K562 (cell line): ENCODE data around the gene ACAD10. TPM values are rescaled to one million over a fixed set of nuclear protein-coding genes. Genes with fewer than 3 reads are reported as not detected.

Experiments used
- ATAC-seq: fragments of 200-7000 bp; cut with Tn5 transposase; 3 replicates; pipeline ENCODE4 v1.9.1; 2020; ENCODE audit warnings: moderate library complexity
- BruUV-seq: library from RNA; stranded (reverse); fragments of 400-500 nt; replicated peaks from 2 replicates; lab custom pipeline; 2021; lab: Mats Ljungman, UMichigan
- CTCF ChIA-PET: fragments of 300-600 bp; formaldehyde crosslinking; extraction: SDS; loops from one replicate; lab custom pipeline; 2021; ENCODE audit warnings: low intra/inter-chr PET ratio; lab: Yijun Ruan, JAX
- POLR2A ChIA-PET: fragments of 300-600, 350-650 bp; sonication (Branson Sonifier 250); formaldehyde crosslinking; extraction: SDS; loops from one replicate; lab custom pipeline; 2021; ENCODE audit warnings: antibody characterized with exemption, inconsistent platforms; lab: Yijun Ruan, JAX
- DNase-seq, 4 experiments: peaks; one replicate each; pipeline versions ENCODE4 v3.0.0 to v3.0.0-alpha.2; 2011 to 2018; ENCODE audit warnings: low spot score in 3 of 4, mixed read lengths in 3 of 4; ENCODE audit errors: extremely low read depth in 1 of 4
- FAIRE-seq: peaks from 2 replicates; lab custom pipeline; 2011; peaks lifted over from hg19 to GRCh38; lab: Jason Lieb, UNC
- H2AFZ ChIP-seq: 2 replicates; pipeline ENCODE4 v1.6.0; 2011; ENCODE audit warnings: low read depth, low read length, control low read depth, inconsistent platforms
- H3K27ac ChIP-seq: fragments of 200-600 bp; 3 replicates; pipeline ENCODE4 v1.8.0; 2011; ENCODE audit warnings: low read depth, mild to moderate bottlenecking, control low read depth, inconsistent platforms, low read length, moderate library complexity, mixed read lengths; ENCODE audit errors: extremely low read depth
- H3K27me3 ChIP-seq, 2 experiments: fragments of 300-600 bp in 1 of 2; 2 replicates in 1 of 2; 3 replicates in 1 of 2; pipeline versions ENCODE4 v1.6.0 to v1.8.0; 2011; ENCODE audit warnings: inconsistent platforms in 2 of 2, low read length in 2 of 2, mild to moderate bottlenecking in 1 of 2, mixed read lengths in 1 of 2, moderate library complexity in 1 of 2; ENCODE audit not compliant: control insufficient read depth in 2 of 2, insufficient read depth in 2 of 2
- H3K36me3 ChIP-seq: fragments of 300-600 bp; 3 replicates; pipeline ENCODE4 v1.8.0; 2011; ENCODE audit warnings: mild to moderate bottlenecking, low read length, inconsistent platforms; ENCODE audit not compliant: control insufficient read depth, insufficient read depth
- H3K4me1 ChIP-seq, 2 experiments: fragments of 200-600 bp in 1 of 2; replicated peaks in 1 of 2; 2 replicates in 1 of 2; 3 replicates in 1 of 2; pipeline versions ENCODE4 v1.5.1 to v1.8.0; 2011; ENCODE audit warnings: inconsistent platforms in 2 of 2, low read length in 2 of 2, mild to moderate bottlenecking in 1 of 2, mixed read lengths in 1 of 2, moderate library complexity in 1 of 2; ENCODE audit not compliant: control insufficient read depth in 2 of 2, insufficient read depth in 2 of 2
- H3K4me2 ChIP-seq: 2 replicates; pipeline ENCODE4 v1.6.1; 2011; ENCODE audit warnings: low read length, control low read depth, inconsistent platforms, mixed read lengths; ENCODE audit not compliant: insufficient read depth
- H3K4me3 ChIP-seq: fragments of 200-600 bp; sonication (generic), shearing (Covaris generic); 2 replicates; pipeline ENCODE4 v1.5.1; 2016; ENCODE audit warnings: control low read depth, inconsistent platforms
- H3K79me2 ChIP-seq: fragments of 200-600 bp; 3 replicates; pipeline ENCODE4 v1.8.0; 2011; ENCODE audit warnings: low read length, inconsistent platforms; ENCODE audit not compliant: control insufficient read depth, insufficient read depth
- H3K9ac ChIP-seq, 2 experiments: 2 replicates each; pipeline versions ENCODE4 v1.6.0 to v1.6.1; 2011; ENCODE audit warnings: low read depth in 2 of 2, low read length in 2 of 2, control low read depth in 1 of 2, inconsistent platforms in 1 of 2, mild to moderate bottlenecking in 1 of 2, mixed read lengths in 1 of 2; ENCODE audit not compliant: insufficient read depth in 1 of 2
- H3K9me1 ChIP-seq: one replicate; pipeline ENCODE4 v1.6.0; 2011; ENCODE audit warnings: inconsistent platforms, mild to moderate bottlenecking, low read length, moderate library complexity; ENCODE audit not compliant: control insufficient read depth, insufficient read depth
- H3K9me3 ChIP-seq: replicated peaks from 2 replicates; pipeline ENCODE4 v1.5.1; 2011; ENCODE audit warnings: low read depth, low read length, inconsistent platforms; ENCODE audit not compliant: control insufficient read depth, insufficient read depth
- H4K20me1 ChIP-seq: replicated peaks from 2 replicates; pipeline ENCODE4 v1.6.1; 2011; ENCODE audit warnings: low read length, inconsistent platforms, mixed read lengths; ENCODE audit not compliant: control insufficient read depth, insufficient read depth
- CTBP1 ChIP-seq: fragments of 450-650 bp; IDR thresholded peaks from 2 replicates; pipeline ENCODE4 v1.6.1; 2016; ENCODE audit warnings: borderline replicate concordance
- ELF2 ChIP-seq: fragments of 250-450 bp; sonication (Bioruptor Pico); IDR thresholded peaks from 2 replicates; pipeline ENCODE4 v1.5.0; 2021; ENCODE audit warnings: mild to moderate bottlenecking
- ETS2 ChIP-seq: IDR thresholded peaks from 2 replicates; pipeline ENCODE4 v1.6.1; 2016; ENCODE audit warnings: borderline replicate concordance, missing genetic modification characterization, mild to moderate bottlenecking, moderate library complexity, missing compliant biosample characterization; ENCODE audit not compliant: poor library complexity, severe bottlenecking
- HDAC2 ChIP-seq: fragments of 450-650 bp; IDR thresholded peaks from 2 replicates; pipeline ENCODE4 v1.6.1; 2016; ENCODE audit warnings: mild to moderate bottlenecking
- MAFG ChIP-seq: fragments of 450-650 bp; conservative IDR thresholded peaks from 2 replicates; pipeline ENCODE4 v1.6.1; 2016; ENCODE audit warnings: missing genetic modification characterization, missing compliant biosample characterization
- NONO ChIP-seq, 2 experiments: fragments of 200-400 bp in 1 of 2; fragments of 450-650 bp in 1 of 2; formaldehyde crosslinking in 1 of 2; IDR thresholded peaks; 2 replicates each; pipeline ENCODE4 v1.6.1; 2017; ENCODE audit warnings: low read depth in 2 of 2, mild to moderate bottlenecking in 2 of 2, moderate library complexity in 2 of 2, low read length in 1 of 2
- TARDBP ChIP-seq: fragments of 450-650 bp; IDR thresholded peaks from 2 replicates; pipeline ENCODE4 v1.6.1; 2016
- ZNF134 ChIP-seq: fragments of 250-450 bp; sonication (Bioruptor Pico); conservative IDR thresholded peaks from 2 replicates; pipeline ENCODE4 v1.4.0; 2020
- ZNF23 ChIP-seq: fragments of 250-450 bp; sonication (Bioruptor Pico); IDR thresholded peaks from 2 replicates; pipeline ENCODE4 v1.4.0; 2020; ENCODE audit warnings: mild to moderate bottlenecking
- ZNF263 ChIP-seq: sonication (generic); formaldehyde crosslinking; IDR thresholded peaks from 2 replicates; pipeline ENCODE4 v1.8.0; 2022; ENCODE audit warnings: mild to moderate bottlenecking, missing genetic modification reagents, borderline replicate concordance
- ZNF407 ChIP-seq: fragments of 450-650 bp; IDR thresholded peaks from 2 replicates; pipeline ENCODE4 v1.6.1; 2016; ENCODE audit warnings: low read depth
- ZNF431 ChIP-seq: sonication (generic); formaldehyde crosslinking; IDR thresholded peaks from 2 replicates; pipeline ENCODE4 v1.8.0; 2022; ENCODE audit warnings: mild to moderate bottlenecking, missing genetic modification reagents
- ZNF830 ChIP-seq: fragments of 250-450 bp; sonication (Bioruptor Pico); IDR thresholded peaks from 2 replicates; pipeline ENCODE4 v1.5.0; 2021; ENCODE audit warnings: mild to moderate bottlenecking
- WGBS: fragments of 100-300 bp; shearing (Covaris generic); methylation state at CpG from one replicate; pipeline ENCODE4 v1.1.6; 2016; ENCODE audit warnings: low coverage, mixed read lengths; ENCODE audit not compliant: insufficient coverage; ENCODE audit errors: missing lambda C conversion rate; 5-methylcytosine and 5-hydroxymethylcytosine counted together
- in situ Hi-C: fragments of 300-500 bp; cut with MboI; formaldehyde crosslinking; loops from 4 replicates; pipeline ENCODE4 v1.15.0; 2018; ENCODE audit warnings: inconsistent platforms, mixed read lengths
- intact Hi-C: fragments of 100-400 bp; cut with micrococcal nuclease; formaldehyde crosslinking; loops from 2 replicates; pipeline ENCODE4 v1.14.2; 2022
- polyA plus RNA-seq, 8 experiments: library from polyadenylated mRNA; depleted of rRNA in 4 of 8; stranded (reverse) in 5 of 8; unstranded in 3 of 8; fragments of >200 nt; fragmentation: Nextera tagmentation in 2 of 8; fragmentation: Illumina TruSeq in 1 of 8; extraction: Ambion mirVana in 2 of 8; extraction: Trizol in 1 of 8; gene quantifications; 2 replicates each; pipeline versions ENCODE4 v1.2.1 to v1.2.3, GENCODE V29; 2011 to 2014; ENCODE audit warnings: inconsistent platforms in 1 of 8, missing spikeins in 1 of 8
- total RNA-seq, 7 experiments: library from RNA; depleted of rRNA in 6 of 7; stranded (reverse); fragments of >200 nt in 6 of 7; fragmentation: Illumina TruSeq in 2 of 7; extraction: Trizol in 2 of 7; gene quantifications; 2 replicates each; pipeline versions ENCODE4 v1.2.1 to v1.2.3, GENCODE V29; 2011 to 2021; ENCODE audit warnings: low replicate concordance in 1 of 7

ACAD10 gene
- total and polyA plus RNA-seq, 9 of the 15 experiments (the other 6 are each of a cell fraction or from before 2014, with no cell fraction given), result 2.3 to 19.2 (median 12.0) TPM

GRCh38 chr12:111764120-111764821 is 78.4 kb downstream of the ACAD10 start:
- H3K9me3 ChIP-seq, result no peaks in the 10 kb centered on the region
- no peak overlapping the region for H2AFZ ChIP-seq
- in situ Hi-C loops (no loop called here), intact Hi-C loops (no loop called here)
- ChIA-PET POLR2A (interaction anchor here (0.8 to 2.7 kb wide), 5 partner anchors 9 to 23 kb away, joined by 3 to 12 read pairs (median 4); no protein-coding TSS in a partner anchor), CTCF (no interaction called here)
- no peak for DNase-seq
- H3K4me1 ChIP-seq, result peaks cover 20 to 22% of the 10 kb centered on the region in 2 experiments
- H3K27ac ChIP-seq, result no peak overlapping the region
- H3K79me2 ChIP-seq, result no peaks in the 10 kb centered on the region; the same call in 2 of the 3 replicates
- no peaks in the 10 kb centered on the region for H3K27me3 ChIP-seq
- 40% methylated on average over 6 of the region's 6 CpGs for WGBS
- H3K9me1 ChIP-seq, result no peaks in the 10 kb centered on the region
- no TSS peak for BruUV-seq
- no peaks in the 10 kb centered on the region for H4K20me1 ChIP-seq
- H3K9ac ChIP-seq, result no peak overlapping the region
- no peak overlapping the region for H3K4me3 ChIP-seq
- H3K4me2 ChIP-seq, result no peak overlapping the region
- no peak for ATAC-seq
- H3K36me3 ChIP-seq, result no peaks in the 10 kb centered on the region
- FAIRE-seq, result no peak
- TF ChIP-seq ZNF263 (CRISPR knock-in tag), result no peak
- no peak for TF ChIP-seq TARDBP
- no peak for TF ChIP-seq ZNF134
- TF ChIP-seq ZNF23 (CRISPR knock-in tag), result no peak
- no peak for TF ChIP-seq ETS2 (tag)
- no peak for TF ChIP-seq ZNF431 (CRISPR knock-in tag)
- TF ChIP-seq CTBP1, result no peak
- no peak for TF ChIP-seq HDAC2
- TF ChIP-seq ZNF407, result no peak
- no peak for TF ChIP-seq ZNF830 (CRISPR knock-in tag)
- no peak for TF ChIP-seq MAFG (tag)
- TF ChIP-seq NONO (IDR thresholded peaks at IDR 0.05; ENCODE audit: low read depth in 2 of 2, low read length in 1 of 2), result no peak
- no peak for TF ChIP-seq ELF2 (CRISPR knock-in tag)
